Pancreas (tissue), 10 donors: ENCODE data around the gene TXNL4A. TPM values are rescaled to one million over a fixed set of nuclear protein-coding genes. Genes with fewer than 3 reads are reported as not detected.

Experiments used
- ATAC-seq, 4 donors: fragments of 200-7000 bp; cut with Tn5 transposase; one replicate each; pipeline versions ENCODE4 v1.8.0 to v1.9.1; 2020; ENCODE audit warnings: mild to moderate bottlenecking in 4 of 4, moderate library complexity in 4 of 4
- DNase-seq, 6 donors: peaks; one replicate each; pipeline ENCODE4 v3.0.0-alpha.2; 2020
- FAIRE-seq: peaks from 2 replicates; lab custom pipeline; 2012; peaks lifted over from hg19 to GRCh38; lab: Jason Lieb, UNC
- H3K27ac ChIP-seq, 4 donors: fragments of 200-600 bp; sonication (generic); 1 replicate in 3 of 4; 2 replicates in 1 of 4; pipeline versions ENCODE4 v1.5.0 to v1.8.0; 2020
- H3K27me3 ChIP-seq, 4 donors: fragments of 200-600 bp; one replicate each; pipeline ENCODE4 v1.8.0; 2021
- H3K36me3 ChIP-seq, 3 donors: fragments of 200-600 bp; sonication (generic) in 1 of 3; one replicate each; pipeline versions ENCODE4 v1.5.0 to v1.8.0; 2020 to 2021
- H3K4me1 ChIP-seq, 3 donors: fragments of 200-600 bp; one replicate each; pipeline ENCODE4 v1.8.0; 2021
- H3K4me3 ChIP-seq, 4 donors: fragments of 200-600 bp; sonication (generic) in 2 of 4; one replicate each; pipeline versions ENCODE4 v1.5.0 to v1.8.0; 2020 to 2021
- H3K9me3 ChIP-seq, 4 donors: fragments of 200-600 bp; one replicate each; pipeline ENCODE4 v1.8.0; 2021
- CTCF ChIP-seq, 4 donors: fragments of 200-600 bp; sonication (generic) in 3 of 4; IDR thresholded peaks; one replicate each; pipeline versions ENCODE4 v1.5.0 to v1.8.0; 2021; ENCODE audit warnings: antibody characterized with exemption in 4 of 4
- WGBS, 2 donors: extraction: QIAGEN DNeasy Blood & Tissue Kit; methylation state at CpG; one replicate each; pipeline ENCODE4 v1.1.7; 2013; 5-methylcytosine and 5-hydroxymethylcytosine counted together
- intact Hi-C, 3 donors: fragments of 100-400 bp; cut with DNase I; formaldehyde crosslinking; loops; one replicate each; pipeline versions ENCODE4 v1.11.1 to v1.14.2; 2022
- polyA plus RNA-seq, 2 donors: library from polyadenylated mRNA; stranded (reverse); fragments of 200-250 nt; gene quantifications; one replicate each; pipeline ENCODE4 v1.2.3, GENCODE V29; 2013
- total RNA-seq, 6 donors: library from RNA; stranded (reverse); fragmentation: NEBNext Ultra II Directional in 4 of 6; extraction: Animal tissue kit (Norgen Biotek cat#: 25700) in 4 of 6; gene quantifications; one replicate each; pipeline versions ENCODE4 v1.2.1 to v1.2.4, GENCODE V29; 2021 to 2023
- donor health status: healthy with polysubstance abuse.
- donor health status: DM: no; HTN: no; CAD: no; lungs with moderate emphysema.
- donor health status: DM: no; HTN: no; CAD: no.
- donor health status: control.
- donor health status: control.
- donor health status: Bipolar disorder and iron deficiency.
- donor health status: DM: yes; HTN: yes; CAD: no.
- donor health status: DM: no; HTN: no; CAD: no.
- donor health status: DM: no; HTN: no; CAD: no.
- donor health status: DM: yes; HTN: yes; CAD: no.

The TXNL4A gene
- total and polyA plus RNA-seq, 8 donors = 40.5 to 64.6 (median 49.0) TPM

- FAIRE-seq (peak; percentile 49), ATAC-seq (no peak), DNase-seq (no peak)
- intact Hi-C loops = no loop called here
- no peak overlapping the region for H3K4me3 ChIP-seq
- no peaks in the 10 kb centered on the region for H3K36me3 ChIP-seq
- H3K9me3 ChIP-seq = no peaks in the 10 kb centered on the region
- no peak for TF ChIP-seq CTCF (IDR thresholded peaks at IDR 0.05)
- no peak overlapping the region for H3K27ac ChIP-seq
- WGBS, 2 donors = 75 to 84% methylated on average over 10 of the region's 10 CpGs
- H3K4me1 ChIP-seq = peaks cover 0 to 12% (median 0%) of the 10 kb centered on the region in 3 donors
- H3K27me3 ChIP-seq = no peaks in the 10 kb centered on the region
Observed at GRCh38 chr18:79953971-79954651, 34.3 kb downstream of the TXNL4A start.

- no peak for FAIRE-seq
- no peaks in the 10 kb centered on the region for H3K9me3 ChIP-seq
- 92 to 93% methylated on average over 24 of the region's 24 CpGs for WGBS, 2 donors
- H3K27ac ChIP-seq = no peak overlapping the region
- no peak for ATAC-seq
- intact Hi-C loops = no loop called here
- H3K4me1 ChIP-seq = peaks cover 0 to 19% (median 0%) of the 10 kb centered on the region in 3 donors
- no peak for DNase-seq
- H3K27me3 ChIP-seq = no peaks in the 10 kb centered on the region
- H3K36me3 ChIP-seq = no peaks in the 10 kb centered on the region
- no peak overlapping the region for H3K4me3 ChIP-seq
- no peak for TF ChIP-seq CTCF (IDR thresholded peaks at IDR 0.05)
Observed at GRCh38 chr18:79952996-79953559, 35.3 kb downstream of the TXNL4A start.

- WGBS, 2 donors = 37 to 42% methylated on average over 41 to 43 of the region's 43 CpGs
- Histone ChIP-seq H3K27me3 (no peaks in the 10 kb centered on the region), H3K9me3 (no peaks in the 10 kb centered on the region), H3K36me3 (no peaks in the 10 kb centered on the region), H3K4me1 (peaks cover 0 to 19% (median 0%) of the 10 kb centered on the region in 3 donors), H3K27ac (no peak overlapping the region), H3K4me3 (peak overlapping the region in 3 of 4 donors; percentile 76 to 93 (median 82))
- no peak for TF ChIP-seq CTCF (IDR thresholded peaks at IDR 0.05)
- intact Hi-C loops = no loop called here
- DNase-seq (no peak), ATAC-seq (peak in 1 of 4 donors; percentile 4), FAIRE-seq (no peak)
Observed at GRCh38 chr18:79952456-79952995, 35.8 kb downstream of the TXNL4A start.

- no peaks in the 10 kb centered on the region for H3K9me3 ChIP-seq
- peak within 1 kb of the TSS; percentile 76 to 93 (median 80) for H3K4me3 ChIP-seq
- FAIRE-seq (no peak), DNase-seq (peak; percentile 89 to 100 (median 96)), ATAC-seq (peak; percentile 91 to 94 (median 93))
- no peaks in the 10 kb centered on the region for H3K36me3 ChIP-seq
- 0% methylated on average over 75 to 126 of the region's 126 CpGs for WGBS, 2 donors
- H3K4me1 ChIP-seq = peaks cover 0 to 19% (median 0%) of the 10 kb centered on the region in 3 donors
- H3K27ac ChIP-seq = peak within 1 kb of the TSS; percentile 22 to 63 (median 44)
- no peaks in the 10 kb centered on the region for H3K27me3 ChIP-seq
- intact Hi-C loops = no loop called here
- TF ChIP-seq CTCF (IDR thresholded peaks at IDR 0.05) = no peak
Observed at GRCh38 chr18:79951545-79952455, 36.6 kb downstream of the TXNL4A start, which contains the start of gene SLC66A2. Gene SLC66A2 (minus strand): TSS chr18:79951653. CDS start chr18:79950926, 727 bp downstream.
